ENCODE data around the gene SYT13.
A peak's percentile ranks its signal among the peaks of the same experiment; 100 is the strongest.

SYT13 gene

DNA sequence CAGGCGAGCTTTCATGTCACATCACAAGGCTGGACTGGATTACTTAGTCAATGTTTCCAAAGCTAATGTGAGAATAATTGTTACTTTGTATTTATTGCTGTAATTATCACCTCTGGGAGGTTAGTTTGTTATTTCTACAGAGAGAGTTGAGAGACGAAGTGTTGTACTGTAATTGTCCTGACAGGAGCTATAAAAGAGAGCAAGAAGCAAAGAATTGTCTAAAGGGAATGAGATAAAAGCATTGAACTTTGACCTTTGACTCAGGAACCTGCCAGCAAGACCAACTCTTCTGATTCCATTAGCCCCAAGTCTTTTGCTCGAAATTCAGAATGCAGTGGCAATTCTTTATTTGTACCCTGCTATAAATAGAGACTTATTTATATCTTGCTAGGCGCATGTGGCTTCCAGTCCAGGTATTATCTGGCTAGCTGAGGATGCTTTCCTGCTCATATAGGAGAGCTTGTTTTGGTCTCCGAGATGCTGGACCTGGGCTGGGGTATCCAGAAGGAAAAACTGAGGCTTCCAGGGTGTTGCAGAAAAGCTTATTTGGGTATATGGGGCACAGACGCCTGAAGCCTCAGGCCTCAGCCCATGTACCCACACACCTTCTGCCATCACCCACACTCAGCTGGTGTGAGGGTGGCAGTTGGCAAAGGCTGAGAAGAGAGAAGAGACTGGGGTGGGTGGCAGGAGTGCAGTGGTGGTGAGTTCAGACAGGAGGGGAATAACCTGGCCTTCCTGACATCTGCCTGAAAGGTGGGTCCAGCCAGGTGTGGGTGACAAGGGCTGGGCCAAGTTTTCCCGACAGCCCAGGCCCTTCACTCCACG lies 40.7 kb downstream of the SYT13 start:
- H3K27ac ChIP-seq: no peak overlapping the region
- no peak for TF ChIP-seq CTCF (conservative IDR thresholded peaks at IDR 0.05)

DNA sequence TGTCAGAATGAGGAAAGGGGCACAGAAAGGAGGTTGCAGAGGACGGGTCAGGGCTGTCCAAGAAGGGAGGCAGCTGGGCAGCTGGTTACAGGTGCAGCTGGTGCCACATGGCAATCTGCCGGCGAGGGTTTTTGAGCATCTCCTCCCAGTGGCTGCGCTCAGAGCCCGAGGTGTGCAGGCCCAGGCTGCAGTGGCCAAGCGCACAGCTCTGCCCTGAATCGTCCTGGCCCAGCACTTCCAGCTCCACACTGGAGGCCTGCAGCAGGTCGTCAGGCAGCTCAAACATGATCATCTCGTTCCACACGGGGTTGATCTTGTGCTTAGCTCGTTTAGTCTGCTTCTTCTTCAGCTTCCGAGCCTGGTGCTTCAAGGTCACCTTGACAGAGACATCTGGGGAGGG lies 42.2 kb downstream of the SYT13 start:
- TF ChIP-seq CTCF (conservative IDR thresholded peaks at IDR 0.05): no peak

DNA sequence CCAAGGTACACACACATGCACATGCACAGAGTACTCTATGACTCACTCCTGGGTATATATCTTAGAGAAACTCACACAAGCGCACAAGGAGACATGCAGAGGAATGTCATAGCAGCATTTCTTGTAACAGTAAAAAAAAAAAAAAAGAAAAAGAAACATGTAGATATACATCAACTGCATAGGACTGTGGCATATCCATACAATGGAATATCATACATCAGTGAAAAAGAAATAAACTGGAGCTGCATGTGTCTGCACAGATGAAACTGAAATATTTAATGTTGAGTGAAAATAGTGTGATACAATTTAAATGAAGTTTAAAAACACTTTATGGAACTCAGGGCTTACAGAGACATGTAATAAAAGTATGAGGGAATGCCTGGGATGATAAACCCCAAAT lies 46.4 kb downstream of the SYT13 start:
- no peak overlapping the region for H3K27ac ChIP-seq
- no peak for TF ChIP-seq CTCF (conservative IDR thresholded peaks at IDR 0.05)

More for the DNA sequence above, 42.2 kb downstream of the SYT13 start:
- H3K27ac ChIP-seq: no peak overlapping the region

DNA sequence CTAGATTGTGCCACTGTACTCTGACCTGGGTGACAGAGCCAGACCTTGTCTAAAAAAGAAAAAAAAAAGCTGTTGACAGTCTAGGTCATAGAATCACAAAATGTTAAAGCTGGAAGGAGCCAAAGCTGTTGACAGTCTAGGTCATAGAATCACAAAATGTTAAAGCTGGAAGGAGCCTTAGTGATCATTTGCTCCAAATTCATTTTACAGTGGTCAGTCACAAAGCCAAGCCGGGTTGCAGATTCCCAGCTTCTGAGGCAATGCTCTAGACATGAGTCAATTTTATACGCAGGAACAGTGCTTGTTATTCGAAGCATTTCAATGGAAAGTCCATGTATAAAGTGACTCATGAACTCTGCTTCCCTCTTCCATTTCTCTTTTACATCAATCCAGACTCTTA lies 47.4 kb downstream of the SYT13 start:
- no peak overlapping the region for H3K27ac ChIP-seq
- TF ChIP-seq CTCF (conservative IDR thresholded peaks at IDR 0.05): no peak

DNA sequence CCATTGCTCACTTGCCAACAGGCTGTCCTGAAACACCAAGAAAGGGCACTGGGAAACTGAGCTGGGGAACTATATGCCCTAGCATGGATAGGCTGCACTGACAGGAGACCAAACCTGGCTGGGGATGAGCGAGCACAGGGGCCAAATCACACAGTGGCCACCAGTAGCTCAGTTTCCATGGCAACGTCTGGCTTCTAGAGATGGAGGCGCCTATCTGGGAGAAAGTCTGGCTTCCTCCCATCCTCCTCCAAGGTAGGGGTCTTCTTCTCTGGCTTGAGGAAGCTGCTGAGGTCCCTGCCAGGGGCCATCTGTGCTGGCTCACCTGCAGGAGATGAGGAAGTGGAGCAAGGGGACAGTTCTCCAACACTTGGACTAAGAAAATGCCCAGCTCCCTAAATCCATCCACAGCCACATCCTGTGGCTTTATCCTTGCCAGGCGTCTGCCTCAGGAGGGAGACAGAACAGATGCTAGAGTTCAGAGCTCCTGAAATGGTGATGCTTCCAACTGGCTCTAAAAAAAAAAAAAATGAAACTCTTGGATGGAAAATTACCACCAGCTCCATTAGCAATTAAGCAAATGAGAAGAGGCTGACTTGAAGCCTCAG lies 48.3 kb downstream of the SYT13 start:
- H3K27ac ChIP-seq: no peak overlapping the region
- TF ChIP-seq CTCF (conservative IDR thresholded peaks at IDR 0.05): no peak

GRCh38 chr11:45234306-45235006 lies 51.7 kb downstream of the SYT13 start:
- no peak for TF ChIP-seq CTCF (conservative IDR thresholded peaks at IDR 0.05)
- H3K27ac ChIP-seq: no peak overlapping the region

GRCh38 chr11:45233804-45234170 lies 52.4 kb downstream of the SYT13 start:
- no peak overlapping the region for H3K27ac ChIP-seq
- TF ChIP-seq CTCF (conservative IDR thresholded peaks at IDR 0.05): peak; percentile 43

Data from VCaP (cell line).